Measurements from ENCODE around the gene TSPOAP1.

Gene TSPOAP1

DNA sequence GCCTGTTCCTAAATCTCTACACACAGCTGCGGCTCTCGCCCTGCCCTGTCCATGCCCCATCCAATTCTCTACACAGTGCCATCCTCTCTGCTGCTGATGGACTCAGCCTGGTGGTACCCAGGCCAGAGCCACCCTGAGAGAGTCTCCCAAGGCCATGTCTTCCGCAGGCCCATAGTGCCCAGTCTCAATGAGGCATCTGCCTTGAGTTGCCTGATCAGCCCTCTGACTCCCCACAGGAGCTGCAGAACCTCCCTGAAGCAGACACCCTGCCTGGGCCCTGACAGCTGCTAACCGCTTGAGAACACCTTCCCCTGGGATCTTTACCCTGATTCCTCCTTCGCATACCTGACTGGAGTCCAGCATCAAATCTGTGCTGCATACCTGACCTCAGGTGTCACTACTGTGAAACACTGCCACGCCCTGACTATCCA lies 13.3 kb downstream of the TSPOAP1 start:
- no peak for DNase-seq

DNA sequence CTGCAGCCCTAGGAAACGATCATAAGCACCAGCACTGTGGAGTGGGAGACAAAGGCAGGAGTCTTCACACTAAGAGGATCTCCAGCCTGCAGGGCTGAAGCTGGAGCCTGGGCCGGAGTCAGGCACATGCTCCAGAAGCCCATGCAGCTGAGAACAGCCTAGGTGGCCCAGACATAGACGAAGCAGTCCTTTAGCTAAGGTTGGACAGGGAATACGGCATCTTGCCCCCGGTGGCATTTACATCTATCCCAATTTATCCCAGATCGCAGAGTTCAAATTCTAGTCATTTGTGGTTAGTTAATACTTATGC lies 13.9 kb downstream of the TSPOAP1 start:
- DNase-seq, result no peak

DNA sequence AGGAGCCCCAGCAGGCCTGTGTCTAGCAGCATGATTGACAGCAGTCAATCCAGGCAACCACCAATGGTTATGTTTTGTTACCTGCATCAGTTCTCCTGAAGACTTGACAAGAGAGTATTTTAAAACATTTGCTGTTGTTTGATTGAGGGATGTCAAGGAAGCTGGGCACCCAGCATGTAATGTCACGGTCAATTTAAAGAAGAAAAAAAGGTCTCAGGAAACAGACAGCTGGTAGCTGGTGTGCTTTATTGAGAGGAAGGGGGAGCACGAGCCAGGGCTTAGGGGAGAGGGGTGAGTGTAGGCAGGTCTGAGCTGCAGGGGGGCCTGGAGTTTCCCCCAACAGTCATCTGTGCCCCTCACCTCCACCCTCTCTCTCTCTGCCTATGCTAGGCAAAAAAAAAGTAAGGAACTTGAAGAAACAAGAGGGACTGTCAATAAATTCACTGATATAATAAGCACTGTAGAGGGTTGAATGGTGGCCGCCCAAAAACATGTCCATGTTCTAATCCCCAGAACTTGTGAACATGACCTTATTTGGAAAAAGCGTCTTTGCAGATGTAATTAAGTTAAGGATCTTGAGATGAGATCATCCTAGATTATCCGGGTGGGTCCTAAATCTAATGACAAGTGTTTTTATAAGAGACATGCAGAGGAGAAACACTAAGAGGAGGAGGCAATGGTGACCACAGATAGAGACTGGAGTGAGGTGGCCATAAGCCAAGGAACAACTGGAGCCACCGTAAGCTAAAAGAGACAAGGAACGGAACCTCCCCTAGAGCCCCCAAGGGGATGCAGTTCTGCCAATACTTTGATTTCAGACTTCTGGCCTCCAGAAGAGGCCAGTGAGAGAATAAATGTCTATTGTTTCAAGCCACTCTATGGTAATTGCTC lies 14.5 kb downstream of the TSPOAP1 start:
- no peak for DNase-seq

DNA sequence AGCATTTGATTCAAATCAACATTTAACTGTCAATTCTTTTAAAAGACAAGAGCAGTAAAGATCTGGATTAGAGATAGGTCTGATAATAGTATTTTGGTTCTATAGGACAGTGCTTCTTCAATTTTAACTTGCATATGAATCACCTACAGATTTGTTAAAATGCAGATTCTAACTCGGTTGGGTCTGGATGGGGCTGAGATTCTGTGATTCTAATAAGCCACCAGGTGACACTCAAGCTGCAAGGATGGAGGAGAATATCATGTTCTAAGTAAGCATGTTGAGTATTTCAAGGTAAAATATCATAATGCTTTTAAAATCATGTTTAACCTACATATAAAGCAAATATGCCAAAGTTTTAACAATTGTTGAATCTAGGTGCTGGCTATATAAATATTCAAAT lies 15.8 kb downstream of the TSPOAP1 start:
- no peak for DNase-seq

DNA sequence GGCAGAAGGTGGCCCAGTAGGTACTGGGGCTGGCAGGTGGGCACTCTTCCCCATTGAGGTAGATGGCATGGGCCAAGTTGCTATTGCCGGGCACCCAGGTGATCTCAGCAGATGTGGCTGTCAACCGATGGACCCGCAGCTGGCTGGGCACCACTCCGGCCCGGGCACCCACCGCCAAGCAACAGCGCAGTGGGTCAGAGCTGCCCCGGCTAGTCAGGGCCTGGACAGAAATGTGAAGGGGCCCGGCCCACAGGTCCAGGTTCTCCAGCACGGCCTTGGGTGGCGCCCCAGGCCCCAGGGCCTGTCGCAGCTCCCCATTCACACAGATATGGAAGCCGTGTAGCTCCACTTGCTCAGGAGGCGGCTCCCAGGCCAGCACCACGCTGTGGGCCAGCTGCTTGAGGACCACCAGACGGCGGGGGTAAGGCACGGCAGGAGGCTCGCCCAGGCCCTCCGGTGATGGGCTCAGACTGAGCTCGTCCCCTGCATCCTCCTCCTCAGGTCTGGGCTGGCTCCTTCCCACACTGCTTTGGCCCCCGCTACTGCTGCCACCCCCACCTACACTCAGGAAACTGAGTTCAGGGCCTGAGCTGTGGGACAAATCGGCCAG lies 16.5 kb downstream of the TSPOAP1 start:
- no peak for DNase-seq

DNA sequence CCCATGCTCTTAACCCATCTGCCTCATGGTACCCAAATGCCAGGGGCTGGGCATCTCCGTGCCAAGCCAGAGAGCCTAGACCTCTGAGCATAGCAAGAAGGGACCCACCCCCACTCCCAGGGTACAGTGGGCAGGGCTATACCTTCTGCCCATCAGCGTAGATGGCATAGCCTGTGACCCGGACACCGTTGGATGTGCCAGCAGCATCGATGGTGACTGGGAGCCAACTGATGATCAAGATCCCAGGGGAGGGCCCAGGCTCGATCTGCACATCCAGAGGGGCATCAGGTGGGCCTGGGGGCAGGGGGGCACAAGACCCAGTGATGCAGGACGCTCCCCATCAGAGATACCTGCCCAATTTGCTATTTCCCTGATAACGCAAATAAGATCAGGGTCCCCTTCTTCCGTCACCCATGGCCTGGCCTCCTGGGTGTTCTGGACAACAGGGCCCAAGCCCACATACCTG lies 17.1 kb downstream of the TSPOAP1 start:
- no peak for DNase-seq

DNA sequence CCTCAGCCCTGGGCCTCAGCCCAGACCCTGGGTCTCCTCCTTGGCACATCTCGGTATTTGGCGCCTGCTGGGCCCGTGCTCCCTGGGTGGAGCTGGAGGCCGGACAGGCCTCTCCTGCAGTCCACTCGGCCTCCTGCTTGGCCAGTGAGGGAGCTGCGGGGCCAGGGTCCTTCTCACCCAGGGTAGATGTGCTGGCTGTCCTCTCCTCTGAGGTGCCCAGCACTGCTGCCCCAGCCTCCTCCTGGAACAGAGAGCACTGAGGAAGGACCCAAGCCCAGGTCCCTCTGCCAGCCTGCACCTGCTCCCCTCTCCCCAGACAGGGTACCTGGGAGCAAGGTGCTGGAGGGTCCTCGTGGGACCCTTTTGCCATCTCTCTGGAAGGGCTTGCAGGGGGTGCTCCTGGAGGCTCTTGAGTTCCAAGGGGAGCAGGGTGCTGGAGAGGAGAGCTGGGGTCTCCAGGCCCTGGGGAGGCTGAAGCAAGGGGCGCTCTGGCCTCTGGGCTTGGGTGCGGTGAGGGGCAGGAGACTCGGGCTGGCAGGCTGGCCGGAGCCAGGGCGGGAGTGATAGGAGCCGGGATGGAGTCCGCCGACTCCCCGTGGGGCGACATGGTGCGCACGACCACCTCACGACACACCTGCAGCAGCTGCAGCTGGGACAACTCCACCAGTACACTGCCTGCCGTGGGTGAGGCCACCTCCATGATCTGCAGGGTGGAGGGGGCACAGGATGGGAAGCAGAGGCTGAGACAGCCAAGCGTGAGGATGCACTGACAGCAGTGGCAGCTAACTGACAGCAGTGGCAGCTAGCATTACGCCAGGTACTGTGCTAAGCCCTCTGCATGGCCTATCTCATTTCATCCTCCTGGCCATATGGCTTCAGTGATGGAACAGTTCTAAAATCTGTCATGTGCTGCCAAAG lies 17.8 kb downstream of the TSPOAP1 start:
- no peak for DNase-seq

DNA sequence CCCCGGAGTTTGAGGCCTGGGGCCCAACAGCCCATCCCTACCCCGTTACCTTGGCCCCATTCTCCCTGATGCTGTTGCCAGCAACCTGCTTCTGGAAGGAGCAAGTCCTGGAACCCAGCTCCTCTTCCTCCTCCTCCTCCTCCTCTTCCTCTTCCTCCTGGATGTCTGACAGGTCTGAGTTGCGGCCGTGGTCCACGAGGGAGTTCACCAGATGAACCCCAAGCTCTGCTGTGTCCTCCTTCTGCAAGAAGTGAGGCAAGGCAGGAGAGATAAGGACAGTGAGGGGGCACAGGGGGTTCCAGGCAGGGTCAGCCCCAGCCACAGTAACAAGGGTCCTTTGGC lies 18.7 kb downstream of the TSPOAP1 start:
- DNase-seq, result no peak

DNA sequence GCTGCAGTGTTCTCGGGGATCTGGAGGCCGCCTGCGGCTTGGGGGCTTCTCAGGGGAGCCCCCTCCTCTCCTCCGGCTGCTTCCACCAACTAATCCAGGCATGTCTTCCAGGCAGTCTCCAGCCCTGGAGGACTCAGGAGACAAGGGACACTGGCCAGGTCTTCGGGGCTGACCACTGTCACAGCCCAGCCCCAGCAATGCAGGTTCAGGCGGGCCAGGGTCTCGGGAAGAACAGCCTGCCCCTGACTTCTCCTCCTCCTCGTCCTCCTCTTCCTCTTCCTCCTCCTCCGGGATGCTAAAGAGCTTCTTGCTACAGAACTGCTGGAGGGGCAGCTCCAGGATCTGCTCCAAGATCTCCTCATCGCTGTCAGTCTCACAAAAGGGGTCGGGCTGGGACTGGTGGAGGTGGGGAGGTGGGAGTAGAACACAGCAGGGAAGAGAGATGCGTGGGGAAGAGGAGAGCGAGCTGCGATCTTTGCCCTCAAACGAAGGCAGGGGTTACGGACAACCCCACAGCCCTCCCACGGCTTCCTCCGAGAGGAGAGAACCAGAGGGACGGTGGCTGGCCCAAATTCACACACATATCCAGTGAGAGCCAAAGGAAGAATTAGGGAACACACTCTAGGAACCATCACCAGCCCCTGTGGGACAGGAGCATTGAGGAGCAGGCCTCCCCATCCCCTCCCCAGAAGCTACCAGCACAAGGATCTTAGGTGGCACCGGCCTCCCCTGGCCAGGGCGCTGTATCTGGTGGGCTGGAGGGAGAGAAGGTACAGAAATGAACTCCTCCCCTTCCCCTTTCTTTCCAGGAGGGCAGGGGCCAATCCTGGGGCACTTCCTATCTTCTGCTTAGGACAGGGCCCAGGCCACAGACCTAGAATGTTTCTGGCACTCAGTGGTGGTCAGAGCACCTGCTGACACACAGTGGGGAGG lies 19.3 kb downstream of the TSPOAP1 start:
- DNase-seq, result no peak

DNA sequence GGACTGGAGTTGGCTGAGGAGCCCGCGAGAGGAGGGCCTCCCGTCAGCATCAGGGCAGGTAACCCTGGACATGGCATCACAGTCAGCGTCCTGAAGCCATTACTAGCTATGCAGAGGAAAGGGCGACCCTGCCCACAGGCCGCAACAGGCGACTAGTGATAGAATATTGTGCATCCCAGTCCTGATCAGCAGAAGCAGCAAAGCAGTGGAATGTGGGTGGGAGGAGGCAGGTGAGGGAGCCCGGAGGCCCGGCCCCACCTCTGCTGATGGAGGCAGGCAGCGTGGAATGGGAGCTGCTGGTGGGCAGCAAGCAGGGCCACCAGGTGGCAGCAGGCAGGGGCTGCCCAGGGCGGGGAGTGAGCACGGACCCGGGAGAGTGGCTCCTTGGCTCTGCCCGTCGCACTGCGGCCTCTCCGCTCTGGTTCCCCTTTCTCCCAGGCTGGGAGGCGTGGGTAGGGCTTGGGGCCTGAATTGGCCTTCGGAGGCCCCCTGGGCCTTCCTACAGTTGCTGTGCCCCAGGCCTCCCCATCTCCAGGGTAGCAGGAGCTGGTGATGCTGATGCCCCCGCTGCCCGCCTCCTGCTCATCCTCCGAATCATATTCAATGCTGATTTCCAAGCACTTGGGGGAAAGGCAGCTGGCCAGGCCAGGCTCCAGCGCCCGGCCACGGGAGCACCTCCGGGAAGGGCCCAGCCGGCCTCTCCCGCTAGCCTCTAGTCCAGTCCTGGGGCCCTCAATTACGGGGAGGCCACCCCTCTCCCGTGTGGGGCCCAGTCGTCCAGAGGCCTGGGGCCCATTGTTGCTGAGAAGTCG lies 20.2 kb downstream of the TSPOAP1 start:
- no peak for DNase-seq

DNA sequence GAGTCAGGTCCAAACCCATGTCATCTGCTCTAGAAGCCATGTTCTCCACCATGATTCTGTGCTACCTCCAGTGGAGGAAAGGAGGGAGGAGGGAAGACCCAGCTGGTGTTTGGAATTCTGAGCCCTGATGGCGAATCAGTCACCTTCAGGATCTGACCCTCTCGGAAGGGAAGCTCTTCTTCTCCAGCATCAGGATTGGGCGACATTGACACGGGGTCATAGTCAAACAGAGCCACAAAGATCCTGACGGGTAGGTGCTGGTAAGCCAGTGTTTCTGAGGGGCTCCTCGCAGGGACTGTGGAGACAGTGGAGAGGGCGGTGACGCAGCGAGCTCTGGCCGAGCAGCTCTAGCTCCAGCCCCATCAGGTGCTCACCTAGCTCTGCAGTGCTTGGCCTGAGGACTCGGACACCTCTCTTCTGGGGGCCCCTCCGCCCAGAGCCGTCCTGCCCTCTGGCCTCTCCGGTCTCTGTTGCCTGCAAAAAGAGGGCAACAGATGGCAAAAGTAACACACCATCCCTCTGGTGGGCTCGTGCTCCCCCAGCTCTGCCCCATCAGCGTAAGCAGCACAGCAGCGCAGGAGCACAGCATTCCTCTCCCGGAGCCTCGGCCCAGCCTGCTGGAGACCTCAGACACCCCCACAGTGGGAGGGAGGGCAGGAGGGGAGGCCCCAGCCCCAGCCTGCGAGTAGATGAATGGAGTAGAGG lies 21.0 kb downstream of the TSPOAP1 start:
- no peak for DNase-seq

DNA sequence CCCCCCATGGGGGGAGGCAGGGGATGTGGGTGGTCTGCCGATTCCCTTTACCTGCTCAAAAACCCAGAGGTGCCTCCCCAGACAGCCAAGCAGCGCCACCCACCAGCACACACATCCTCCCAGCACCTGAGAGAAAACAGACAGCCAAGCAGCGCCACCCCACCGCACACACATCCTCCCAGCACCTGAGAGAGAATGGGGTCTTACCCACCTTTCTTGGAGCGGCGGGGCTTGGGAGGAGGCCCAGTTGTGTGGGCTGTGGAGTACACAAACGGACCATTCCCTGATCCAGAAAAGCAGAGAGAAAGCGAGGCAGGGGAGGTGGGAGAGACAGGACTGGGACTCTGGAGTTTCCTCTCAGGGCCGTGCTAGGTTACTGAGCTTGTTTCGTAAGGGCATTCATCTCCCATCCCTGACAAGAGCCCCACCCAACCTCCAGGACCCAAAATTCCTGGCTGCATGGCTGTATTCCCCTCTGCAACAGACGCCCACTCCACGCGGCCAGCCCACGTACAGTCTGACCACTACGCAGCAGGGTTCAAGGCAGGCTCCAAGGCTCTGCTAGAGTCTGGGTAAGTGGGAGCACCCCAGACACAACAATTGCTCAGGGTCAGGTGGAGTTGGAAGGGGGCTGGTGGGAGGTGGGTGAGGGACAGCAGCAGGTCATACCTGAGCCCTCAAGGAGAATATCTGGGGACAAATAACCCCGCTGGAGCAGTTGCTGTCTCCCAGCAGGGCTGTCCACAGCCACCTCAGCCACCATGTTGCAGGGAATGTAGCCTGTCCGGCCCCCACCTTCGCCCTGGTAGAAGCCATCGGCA lies 22.3 kb downstream of the TSPOAP1 start:
- no peak for DNase-seq

DNA sequence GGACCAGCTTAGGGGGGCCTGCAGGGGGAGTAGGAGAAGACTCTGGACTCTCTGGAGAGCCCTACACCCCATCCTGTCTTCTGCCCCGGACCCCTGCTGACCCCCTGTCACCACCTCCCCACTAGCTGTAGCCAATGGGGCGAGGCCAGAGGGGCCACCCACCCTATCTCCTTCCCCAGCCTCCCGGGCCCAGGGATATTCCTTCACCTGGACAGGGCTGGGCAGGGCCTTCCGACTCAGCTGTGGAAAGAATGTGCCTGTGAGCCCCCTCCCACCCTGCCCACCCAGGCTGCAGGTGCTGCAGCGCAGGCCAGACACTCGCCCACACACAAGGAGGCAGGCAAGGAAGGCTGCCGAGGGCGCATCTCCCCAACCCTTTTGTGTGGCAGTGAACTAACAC lies 23.0 kb downstream of the TSPOAP1 start:
- DNase-seq, result no peak

DNA sequence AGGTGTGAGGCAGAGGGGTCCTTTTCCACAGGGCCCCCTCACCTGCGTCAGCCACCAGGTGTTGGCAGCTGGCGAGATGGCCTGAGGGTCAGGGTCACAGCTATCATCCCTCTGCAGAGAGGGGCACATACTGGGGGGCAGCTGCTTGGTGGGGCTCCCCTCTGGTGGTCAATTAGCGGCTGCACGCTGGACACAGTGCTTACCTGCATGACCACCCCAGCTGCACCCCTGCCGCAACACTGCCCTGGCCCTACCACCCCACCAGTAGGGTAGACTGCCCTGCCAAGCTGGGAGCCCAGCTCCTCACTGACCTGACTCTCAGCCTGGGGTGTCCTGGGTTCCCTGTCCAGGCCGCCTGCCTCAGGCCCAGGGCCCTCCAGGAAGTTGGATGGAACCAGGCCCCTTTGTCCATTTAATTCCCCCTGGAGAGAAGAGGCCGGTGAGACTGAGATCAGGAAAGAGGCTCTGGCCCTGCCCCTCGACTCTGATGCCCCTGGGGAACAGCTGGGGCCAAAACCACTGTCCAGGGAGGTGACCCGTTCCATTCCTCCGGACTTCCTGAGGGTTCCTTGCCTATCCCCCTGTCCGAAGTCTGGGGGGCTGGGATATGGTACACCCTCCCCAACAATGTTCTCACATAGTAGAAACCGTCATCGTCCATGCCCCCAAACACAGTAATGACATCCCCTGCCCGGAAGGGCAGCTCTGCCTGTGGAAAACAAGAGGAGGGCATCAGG lies 23.7 kb downstream of the TSPOAP1 start:
- DNase-seq, result no peak

DNA sequence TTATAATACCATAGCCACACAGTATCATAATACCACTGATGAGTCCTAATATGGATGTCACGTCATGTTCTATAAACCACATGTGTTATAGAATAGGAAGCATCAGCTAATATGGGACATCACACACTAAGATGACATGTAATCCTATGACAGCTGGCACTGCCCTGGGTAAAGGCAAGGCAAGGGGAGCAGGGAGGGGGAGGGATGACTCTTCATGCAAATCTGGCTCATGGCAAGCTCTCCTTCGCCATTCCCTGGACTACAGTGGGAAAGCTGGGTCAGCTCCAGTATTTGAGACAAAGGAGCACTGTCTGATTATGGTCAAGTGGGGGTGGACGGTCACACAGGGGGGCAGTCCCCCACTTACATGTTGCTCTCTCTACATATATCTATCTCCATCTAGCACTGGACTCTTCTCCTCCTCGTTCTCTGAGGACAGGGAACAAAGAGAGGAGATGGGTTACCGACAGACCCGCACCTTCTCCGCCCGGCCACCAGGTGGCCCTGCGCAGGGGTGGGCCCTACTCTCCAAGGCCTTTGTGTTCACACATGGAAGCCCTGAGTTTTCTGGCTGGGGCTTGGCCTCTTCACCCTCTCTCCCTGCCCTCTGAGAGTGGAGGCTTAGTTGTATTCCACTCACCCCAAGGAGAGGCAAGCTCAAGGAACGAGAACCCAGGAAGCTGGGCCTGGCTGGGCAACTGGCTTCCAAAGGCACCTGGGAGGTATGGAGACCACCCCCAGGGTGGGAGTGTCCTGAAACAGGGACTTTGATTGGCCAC lies 24.4 kb downstream of the TSPOAP1 start:
- DNase-seq, result no peak

DNA sequence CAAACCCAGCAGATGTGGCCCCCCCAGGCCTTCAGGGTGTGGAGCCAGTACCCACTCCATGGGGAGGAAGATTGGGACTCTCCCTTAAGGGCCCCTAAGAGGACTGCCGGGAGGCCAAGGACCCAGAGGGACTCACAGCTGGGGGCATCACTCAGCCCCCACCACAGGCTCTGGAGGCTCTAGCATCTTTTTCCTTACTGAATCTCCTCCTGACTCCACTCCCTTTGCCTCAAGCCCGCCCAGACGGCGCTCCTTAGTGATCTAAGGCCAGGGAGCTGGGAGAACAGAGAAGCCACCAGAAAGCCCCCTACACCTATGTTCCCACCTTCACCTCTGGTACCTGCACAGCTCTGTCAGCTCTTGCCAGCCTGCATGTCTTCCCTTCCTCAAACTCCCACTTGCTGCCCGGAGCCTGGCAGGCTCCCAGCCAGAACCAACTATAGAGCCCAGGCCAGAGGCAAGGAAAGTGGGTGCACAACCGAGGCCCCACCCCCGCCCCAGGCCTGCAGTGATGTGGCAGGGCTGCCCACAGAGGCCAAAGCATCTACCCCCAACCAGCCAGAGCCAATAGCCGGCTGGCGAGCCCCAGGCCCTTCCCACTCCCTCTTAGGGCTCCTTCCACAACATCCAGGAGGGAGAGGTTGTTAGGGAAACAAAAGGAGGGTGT lies 25.5 kb downstream of the TSPOAP1 start:
- no peak for DNase-seq

DNA sequence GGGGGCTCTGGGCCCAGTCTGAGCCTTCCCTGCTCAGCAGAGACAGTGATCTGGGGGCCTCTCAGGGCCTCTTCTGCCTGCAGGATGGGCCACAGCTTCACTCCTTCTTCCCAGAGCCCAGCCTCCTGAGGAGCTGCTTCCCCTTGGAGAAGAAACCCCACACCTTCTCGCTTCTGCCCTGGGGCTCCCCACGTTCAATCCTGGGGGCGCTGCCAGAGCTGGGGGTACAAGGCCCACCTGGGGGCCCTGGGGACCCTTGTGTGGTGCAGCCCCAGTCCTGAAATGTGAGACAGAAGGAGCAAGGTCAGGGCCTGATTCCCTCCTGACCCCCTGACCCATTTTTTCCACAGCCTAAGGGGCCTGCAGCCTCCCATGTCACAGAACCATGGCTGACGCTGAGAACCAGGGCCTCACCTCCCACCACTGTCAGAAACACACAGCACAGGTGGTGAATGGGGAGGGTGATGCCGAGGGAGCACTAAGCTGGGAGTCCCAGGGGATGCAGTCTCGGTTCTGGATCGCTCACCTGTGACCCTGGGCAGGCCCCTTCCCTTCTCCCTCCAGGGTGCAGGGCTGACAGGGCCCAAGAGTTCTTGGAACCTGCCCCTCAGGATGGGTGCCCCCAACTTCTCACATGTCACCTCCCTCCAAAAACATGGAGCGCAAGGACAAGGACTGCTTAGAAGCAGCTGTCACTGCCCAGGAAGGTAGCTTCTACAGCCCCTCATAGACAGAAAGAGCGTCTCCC lies 26.2 kb downstream of the TSPOAP1 start:
- DNase-seq, result no peak

Measured in SHP77 treated with DMSO at 0.1 percent for 48 hours (cell line).